HEK293 (cell line): ENCODE data around the gene C3.

Source experiments
- CTCF ChIA-PET: fragments of 350-600 bp; formaldehyde crosslinking; extraction: SDS; loops from one replicate; lab custom pipeline; 2021; ENCODE audit warnings: antibody characterized with exemption; lab: Yijun Ruan, JAX
- POLR2A ChIA-PET: fragments of 300-600 bp; formaldehyde crosslinking; extraction: SDS; loops from one replicate; lab custom pipeline; 2020; ENCODE audit warnings: antibody characterized with exemption, inconsistent platforms; lab: Yijun Ruan, JAX
- H3K27ac ChIP-seq: fragments of 200-500 bp; sonication (Bioruptor generic); 2 replicates; pipeline ENCODE4 v1.5.1; 2014; ENCODE audit warnings: low read depth, low read length, control low read depth, inconsistent platforms; ENCODE audit errors: extremely low read depth
- H3K36me3 ChIP-seq, 2 experiments: fragments of 200-500 bp in 1 of 2; sonication (Bioruptor generic) in 1 of 2; 1 replicate in 1 of 2; 2 replicates in 1 of 2; pipeline ENCODE4 v1.5.1; 2014 to 2017; ENCODE audit warnings: inconsistent platforms in 2 of 2, low read length in 2 of 2; ENCODE audit not compliant: control insufficient read depth in 2 of 2, insufficient read depth in 1 of 2
- H3K4me1 ChIP-seq: fragments of 200-500 bp; sonication (Bioruptor generic); 2 replicates; pipeline ENCODE4 v1.5.1; 2014; ENCODE audit warnings: mild to moderate bottlenecking, low read length, inconsistent platforms; ENCODE audit not compliant: control insufficient read depth, insufficient read depth
- H3K4me3 ChIP-seq: 2 replicates; pipeline ENCODE4 v1.5.1; 2011; ENCODE audit warnings: low read depth, mild to moderate bottlenecking, control low read depth, low read length, moderate library complexity
- H3K9me3 ChIP-seq: fragments of 200-500 bp; sonication (Bioruptor generic); 2 replicates; pipeline ENCODE4 v1.5.1; 2014; ENCODE audit warnings: low read depth, low read length, inconsistent platforms; ENCODE audit not compliant: control insufficient read depth, insufficient read depth
- GLI4 ChIP-seq: fragments of 450-650 bp; formaldehyde crosslinking; IDR thresholded peaks from 2 replicates; pipeline ENCODE4 v1.5.1; 2016; ENCODE audit warnings: missing biosample characterization, missing genetic modification characterization
- HOXA7 ChIP-seq: sonication (generic); formaldehyde crosslinking; IDR thresholded peaks from 2 replicates; pipeline ENCODE4 v1.8.1; 2022; ENCODE audit warnings: missing genetic modification reagents, borderline replicate concordance
- KLF7 ChIP-seq: fragments of 450-650 bp; formaldehyde crosslinking; IDR thresholded peaks from 2 replicates; pipeline ENCODE4 v1.5.1; 2016; ENCODE audit warnings: missing biosample characterization, missing genetic modification characterization, borderline replicate concordance
- MEIS1 ChIP-seq: sonication (generic); formaldehyde crosslinking; IDR thresholded peaks from 2 replicates; pipeline ENCODE4 v1.8.1; 2022; ENCODE audit warnings: missing genetic modification reagents, mild to moderate bottlenecking, borderline replicate concordance
- RBAK ChIP-seq: fragments of 450-650 bp; formaldehyde crosslinking; IDR thresholded peaks from 2 replicates; pipeline ENCODE4 v1.5.1; 2016; ENCODE audit warnings: missing biosample characterization, missing genetic modification characterization
- SP3 ChIP-seq: fragments of 450-650 bp; formaldehyde crosslinking; IDR thresholded peaks from 2 replicates; pipeline ENCODE4 v1.5.1; 2016; ENCODE audit warnings: missing biosample characterization, missing genetic modification characterization
- ZBTB48 ChIP-seq: fragments of 450-650 bp; formaldehyde crosslinking; IDR thresholded peaks from 2 replicates; pipeline ENCODE4 v1.5.1; 2016; ENCODE audit warnings: missing biosample characterization, missing genetic modification characterization
- ZNF114 ChIP-seq: fragments of 450-650 bp; formaldehyde crosslinking; IDR thresholded peaks from 2 replicates; pipeline ENCODE4 v1.5.0; 2017; ENCODE audit warnings: missing biosample characterization, missing genetic modification characterization
- ZNF169 ChIP-seq: fragments of 450-650 bp; formaldehyde crosslinking; IDR thresholded peaks from 2 replicates; pipeline ENCODE4 v1.5.1; 2016; ENCODE audit warnings: missing biosample characterization, missing genetic modification characterization
- ZNF174 ChIP-seq: fragments of 450-650 bp; formaldehyde crosslinking; IDR thresholded peaks from 2 replicates; pipeline ENCODE4 v1.5.0; 2017; ENCODE audit warnings: missing biosample characterization, mild to moderate bottlenecking, missing genetic modification characterization
- ZNF2 ChIP-seq: fragments of 450-650 bp; formaldehyde crosslinking; IDR thresholded peaks from 2 replicates; pipeline ENCODE4 v1.5.1; 2016; ENCODE audit warnings: missing biosample characterization, missing genetic modification characterization
- ZNF211 ChIP-seq: fragments of 450-650 bp; formaldehyde crosslinking; IDR thresholded peaks from 2 replicates; pipeline ENCODE4 v1.5.1; 2016; ENCODE audit warnings: low read depth, missing biosample characterization, missing genetic modification characterization
- ZNF324 ChIP-seq: fragments of 450-650 bp; formaldehyde crosslinking; IDR thresholded peaks from 2 replicates; pipeline ENCODE4 v1.5.1; 2016; ENCODE audit warnings: missing biosample characterization, missing genetic modification characterization
- ZNF501 ChIP-seq: fragments of 450-650 bp; formaldehyde crosslinking; IDR thresholded peaks from 2 replicates; pipeline ENCODE4 v1.5.1; 2016; ENCODE audit warnings: missing biosample characterization, missing genetic modification characterization
- ZNF660 ChIP-seq: fragments of 450-650 bp; IDR thresholded peaks from 2 replicates; pipeline ENCODE4 v1.5.1; 2018; ENCODE audit warnings: missing biosample characterization, mild to moderate bottlenecking, missing genetic modification characterization
- ZSCAN18 ChIP-seq: fragments of 450-650 bp; formaldehyde crosslinking; IDR thresholded peaks from 2 replicates; pipeline ENCODE4 v1.5.1; 2016; ENCODE audit warnings: missing biosample characterization, missing genetic modification characterization
- TF ChIP-seq, protein P1 (sequence below): fragments of 450-650 bp; formaldehyde crosslinking; IDR thresholded peaks from 2 replicates; pipeline ENCODE4 v1.5.1; 2016; ENCODE audit warnings: missing biosample characterization, missing genetic modification characterization, borderline replicate concordance
- TF ChIP-seq, protein P2 (sequence below): fragments of 450-650 bp; formaldehyde crosslinking; IDR thresholded peaks from 2 replicates; pipeline ENCODE4; 2016; ENCODE audit warnings: missing biosample characterization, missing genetic modification characterization
- TF ChIP-seq, protein P3 (sequence below): fragments of 450-650 bp; formaldehyde crosslinking; IDR thresholded peaks from 2 replicates; pipeline ENCODE4 v1.5.1; 2017; ENCODE audit warnings: missing biosample characterization, missing genetic modification characterization
- TF ChIP-seq, protein P4 (sequence below): fragments of 450-650 bp; formaldehyde crosslinking; IDR thresholded peaks from 2 replicates; pipeline ENCODE4 v1.5.1; 2016; ENCODE audit warnings: missing biosample characterization, missing genetic modification characterization

C3 gene

GRCh38 chr19:6707658-6708018 is 12.8 kb downstream of the C3 start:
- H3K4me1 ChIP-seq, result no peaks in the 10 kb centered on the region
- POLR2A ChIA-PET, result no interaction called here
- CTCF ChIA-PET, result no interaction called here
- H3K9me3 ChIP-seq, result no peaks in the 10 kb centered on the region
- H3K27ac ChIP-seq, result no peak overlapping the region
- TF ChIP-seq HOXA7 (CRISPR knock-in tag), result no peak
- TF ChIP-seq, protein P1, sequence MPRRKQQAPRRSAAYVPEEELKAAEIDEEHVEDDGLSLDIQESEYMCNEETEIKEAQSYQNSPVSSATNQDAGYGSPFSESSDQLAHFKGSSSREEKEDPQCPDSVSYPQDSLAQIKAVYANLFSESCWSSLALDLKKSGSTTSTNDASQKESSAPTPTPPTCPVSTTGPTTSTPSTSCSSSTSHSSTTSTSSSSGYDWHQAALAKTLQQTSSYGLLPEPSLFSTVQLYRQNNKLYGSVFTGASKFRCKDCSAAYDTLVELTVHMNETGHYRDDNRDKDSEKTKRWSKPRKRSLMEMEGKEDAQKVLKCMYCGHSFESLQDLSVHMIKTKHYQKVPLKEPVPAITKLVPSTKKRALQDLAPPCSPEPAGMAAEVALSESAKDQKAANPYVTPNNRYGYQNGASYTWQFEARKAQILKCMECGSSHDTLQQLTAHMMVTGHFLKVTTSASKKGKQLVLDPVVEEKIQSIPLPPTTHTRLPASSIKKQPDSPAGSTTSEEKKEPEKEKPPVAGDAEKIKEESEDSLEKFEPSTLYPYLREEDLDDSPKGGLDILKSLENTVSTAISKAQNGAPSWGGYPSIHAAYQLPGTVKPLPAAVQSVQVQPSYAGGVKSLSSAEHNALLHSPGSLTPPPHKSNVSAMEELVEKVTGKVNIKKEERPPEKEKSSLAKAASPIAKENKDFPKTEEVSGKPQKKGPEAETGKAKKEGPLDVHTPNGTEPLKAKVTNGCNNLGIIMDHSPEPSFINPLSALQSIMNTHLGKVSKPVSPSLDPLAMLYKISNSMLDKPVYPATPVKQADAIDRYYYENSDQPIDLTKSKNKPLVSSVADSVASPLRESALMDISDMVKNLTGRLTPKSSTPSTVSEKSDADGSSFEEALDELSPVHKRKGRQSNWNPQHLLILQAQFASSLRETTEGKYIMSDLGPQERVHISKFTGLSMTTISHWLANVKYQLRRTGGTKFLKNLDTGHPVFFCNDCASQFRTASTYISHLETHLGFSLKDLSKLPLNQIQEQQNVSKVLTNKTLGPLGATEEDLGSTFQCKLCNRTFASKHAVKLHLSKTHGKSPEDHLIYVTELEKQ (tag by site-specific recombination), result no peak
- TF ChIP-seq, all 188 proteins: peak for 0
- no peaks in the 10 kb centered on the region for H3K36me3 ChIP-seq
- H3K4me3 ChIP-seq, result no peak overlapping the region

GRCh38 chr19:6707011-6707657 is 13.3 kb downstream of the C3 start:
- no peak overlapping the region for H3K4me3 ChIP-seq
- H3K27ac ChIP-seq, result no peak overlapping the region
- H3K4me1 ChIP-seq, result no peaks in the 10 kb centered on the region
- TF ChIP-seq ZNF660, result no peak
- no peak for TF ChIP-seq ZNF501 (tag by site-specific recombination)
- TF ChIP-seq ZNF169 (tag by site-specific recombination), result no peak
- no peak for TF ChIP-seq ZBTB48 (tag by site-specific recombination)
- TF ChIP-seq, all 188 proteins: peak for 0
- H3K9me3 ChIP-seq, result no peaks in the 10 kb centered on the region
- ChIA-PET CTCF (no interaction called here), POLR2A (no interaction called here)
- no peaks in the 10 kb centered on the region for H3K36me3 ChIP-seq

DNA sequence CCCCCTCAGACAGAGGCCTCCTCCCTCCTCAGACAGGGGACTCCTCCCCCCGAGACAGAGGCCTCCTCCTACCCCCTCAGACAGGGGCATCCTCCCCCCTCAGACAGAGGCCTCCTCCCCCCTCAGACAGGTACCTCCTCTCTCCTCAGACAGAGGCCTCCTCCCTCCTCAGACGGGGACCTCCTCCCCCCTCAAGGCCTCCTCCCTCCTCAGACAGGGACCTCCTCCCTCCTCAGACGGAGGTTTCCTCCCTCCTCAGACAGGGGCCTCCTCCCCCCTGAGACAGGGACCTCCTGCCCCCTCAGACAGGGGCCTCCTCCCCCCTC is 13.9 kb downstream of the C3 start:
- no peak overlapping the region for H3K4me3 ChIP-seq
- H3K9me3 ChIP-seq, result no peaks in the 10 kb centered on the region
- H3K36me3 ChIP-seq, result no peaks in the 10 kb centered on the region
- CTCF ChIA-PET, result no interaction called here
- H3K27ac ChIP-seq, result no peak overlapping the region
- POLR2A ChIA-PET, result no interaction called here
- no peaks in the 10 kb centered on the region for H3K4me1 ChIP-seq
- TF ChIP-seq, protein P2, sequence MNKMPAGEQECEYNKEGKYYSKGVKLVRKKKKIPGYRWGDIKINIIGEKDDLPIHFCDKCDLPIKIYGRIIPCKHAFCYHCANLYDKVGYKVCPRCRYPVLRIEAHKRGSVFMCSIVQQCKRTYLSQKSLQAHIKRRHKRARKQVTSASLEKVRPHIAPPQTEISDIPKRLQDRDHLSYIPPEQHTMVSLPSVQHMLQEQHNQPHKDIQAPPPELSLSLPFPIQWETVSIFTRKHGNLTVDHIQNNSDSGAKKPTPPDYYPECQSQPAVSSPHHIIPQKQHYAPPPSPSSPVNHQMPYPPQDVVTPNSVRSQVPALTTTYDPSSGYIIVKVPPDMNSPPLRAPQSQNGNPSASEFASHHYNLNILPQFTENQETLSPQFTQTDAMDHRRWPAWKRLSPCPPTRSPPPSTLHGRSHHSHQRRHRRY (tag by site-specific recombination), result no peak
- no peak for TF ChIP-seq ZNF174 (tag by site-specific recombination)
- TF ChIP-seq ZNF2 (tag by site-specific recombination), result no peak
- no peak for TF ChIP-seq ZNF211 (tag by site-specific recombination)
- no peak for TF ChIP-seq KLF7 (tag by site-specific recombination)
- TF ChIP-seq, protein P3, sequence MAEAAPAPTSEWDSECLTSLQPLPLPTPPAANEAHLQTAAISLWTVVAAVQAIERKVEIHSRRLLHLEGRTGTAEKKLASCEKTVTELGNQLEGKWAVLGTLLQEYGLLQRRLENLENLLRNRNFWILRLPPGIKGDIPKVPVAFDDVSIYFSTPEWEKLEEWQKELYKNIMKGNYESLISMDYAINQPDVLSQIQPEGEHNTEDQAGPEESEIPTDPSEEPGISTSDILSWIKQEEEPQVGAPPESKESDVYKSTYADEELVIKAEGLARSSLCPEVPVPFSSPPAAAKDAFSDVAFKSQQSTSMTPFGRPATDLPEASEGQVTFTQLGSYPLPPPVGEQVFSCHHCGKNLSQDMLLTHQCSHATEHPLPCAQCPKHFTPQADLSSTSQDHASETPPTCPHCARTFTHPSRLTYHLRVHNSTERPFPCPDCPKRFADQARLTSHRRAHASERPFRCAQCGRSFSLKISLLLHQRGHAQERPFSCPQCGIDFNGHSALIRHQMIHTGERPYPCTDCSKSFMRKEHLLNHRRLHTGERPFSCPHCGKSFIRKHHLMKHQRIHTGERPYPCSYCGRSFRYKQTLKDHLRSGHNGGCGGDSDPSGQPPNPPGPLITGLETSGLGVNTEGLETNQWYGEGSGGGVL, result no peak; the same call in 1 of the 2 replicates
- TF ChIP-seq ZSCAN18, result no peak
- TF ChIP-seq GLI4 (tag by site-specific recombination), result no peak
- TF ChIP-seq ZNF114 (tag by site-specific recombination), result no peak
- TF ChIP-seq MEIS1 (CRISPR knock-in tag), result no peak
- no peak for TF ChIP-seq ZNF324 (tag by site-specific recombination)
- TF ChIP-seq RBAK (tag by site-specific recombination), result no peak
- TF ChIP-seq, protein P4, sequence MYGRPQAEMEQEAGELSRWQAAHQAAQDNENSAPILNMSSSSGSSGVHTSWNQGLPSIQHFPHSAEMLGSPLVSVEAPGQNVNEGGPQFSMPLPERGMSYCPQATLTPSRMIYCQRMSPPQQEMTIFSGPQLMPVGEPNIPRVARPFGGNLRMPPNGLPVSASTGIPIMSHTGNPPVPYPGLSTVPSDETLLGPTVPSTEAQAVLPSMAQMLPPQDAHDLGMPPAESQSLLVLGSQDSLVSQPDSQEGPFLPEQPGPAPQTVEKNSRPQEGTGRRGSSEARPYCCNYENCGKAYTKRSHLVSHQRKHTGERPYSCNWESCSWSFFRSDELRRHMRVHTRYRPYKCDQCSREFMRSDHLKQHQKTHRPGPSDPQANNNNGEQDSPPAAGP (tag by site-specific recombination), result no peak
- TF ChIP-seq SP3 (tag by site-specific recombination), result no peak
